HG02588 (cell line): ENCODE data around the gene ACACB.
A peak's percentile ranks its signal among the peaks of the same experiment; 100 is the strongest.

ENCODE experiments used
- ATAC-seq: cut with Tn5 transposase; IDR thresholded peaks from one replicate; pipeline ENCODE4 v1.9.1; 2021; ENCODE audit warnings: mild to moderate bottlenecking, moderate library complexity; ENCODE audit not compliant: unreplicated experiment

The ACACB gene

GRCh38 chr12:109109746-109110350, 6.5 kb upstream of the ACACB start:
- ATAC-seq: no peak

GRCh38 chr12:109110988-109111495, 5.3 kb upstream of the ACACB start:
- ATAC-seq: peak; percentile 85

GRCh38 chr12:109112720-109113465, 3.5 kb upstream of the ACACB start:
- no peak for ATAC-seq

- ATAC-seq: no peak
Observed at GRCh38 chr12:109113661-109114321, 2.6 kb upstream of the ACACB start.

GRCh38 chr12:109114644-109115043, 1.7 kb upstream of the ACACB start:
- no peak for ATAC-seq

GRCh38 chr12:109115404-109115757, 1.0 kb upstream of the ACACB start:
- no peak for ATAC-seq

GRCh38 chr12:109116611-109116949, 193 bp downstream of the ACACB start:
- ATAC-seq: no peak

GRCh38 chr12:109120095-109120494, 3.7 kb downstream of the ACACB start:
- ATAC-seq: no peak

- ATAC-seq: no peak
Observed at GRCh38 chr12:109120557-109120956, 4.2 kb downstream of the ACACB start.

GRCh38 chr12:109121346-109121880, 5.0 kb downstream of the ACACB start:
- no peak for ATAC-seq

GRCh38 chr12:109124878-109125648, 8.7 kb downstream of the ACACB start:
- ATAC-seq: no peak

GRCh38 chr12:109125791-109126190, 9.4 kb downstream of the ACACB start:
- ATAC-seq: no peak

GRCh38 chr12:109126784-109127183, 10.4 kb downstream of the ACACB start:
- ATAC-seq: no peak

- no peak for ATAC-seq
Observed at GRCh38 chr12:109127533-109128242, 11.3 kb downstream of the ACACB start.

- no peak for ATAC-seq
Observed at GRCh38 chr12:109130297-109131153, 14.1 kb downstream of the ACACB start.

GRCh38 chr12:109131154-109132050, 15.0 kb downstream of the ACACB start:
- no peak for ATAC-seq

- no peak for ATAC-seq
Observed at GRCh38 chr12:109134186-109134917, 18.0 kb downstream of the ACACB start.

- no peak for ATAC-seq
Observed at GRCh38 chr12:109137055-109137454, 20.7 kb downstream of the ACACB start.
